Adrenal gland (tissue), 12 donors: Measurements from ENCODE around the gene SVOPL. TPM values are rescaled to one million over a fixed set of nuclear protein-coding genes. Genes with fewer than 3 reads are reported as not detected.
"Not testable (repeated sequence)": the region's sequence is repeated elsewhere in the genome, so short reads cannot be mapped to it uniquely, and the experiment has no call there.

Experiments
- DNase-seq, 7 donors: peaks; one replicate each; pipeline ENCODE4 v3.0.0-alpha.2; 2019 to 2020
- H3K27ac ChIP-seq, 5 donors: fragments of 200-600 bp; sonication (generic) in 4 of 5; 1 replicate in 3 of 5; 2 replicates in 2 of 5; pipeline versions ENCODE4 v1.5.1 to v1.8.0; 2016 to 2020; ENCODE audit warnings: mild to moderate bottlenecking in 1 of 5
- H3K27me3 ChIP-seq: fragments of 200-600 bp; 2 replicates; pipeline ENCODE4 v1.8.0; 2021
- H3K36me3 ChIP-seq, 2 donors: fragments of 200-600 bp; replicated peaks in 1 of 2; 1 replicate in 1 of 2; 2 replicates in 1 of 2; pipeline versions ENCODE4 v1.5.1 to v1.8.0; 2018 to 2022
- H3K4me1 ChIP-seq, 2 donors: fragments of 200-600 bp; replicated peaks in 1 of 2; 1 replicate in 1 of 2; 2 replicates in 1 of 2; pipeline versions ENCODE4 v1.5.1 to v1.8.0; 2018 to 2021
- H3K4me3 ChIP-seq, 4 donors: fragments of 200-600 bp; sonication (generic) in 3 of 4; one replicate each; pipeline ENCODE4 v1.5.1; 2016 to 2018
- H3K9me3 ChIP-seq, 3 donors: fragments of 200-600 bp; sonication (generic) in 1 of 3; replicated peaks in 1 of 3; 1 replicate in 2 of 3; 2 replicates in 1 of 3; pipeline versions ENCODE4 v1.5.1 to v1.8.0; 2016 to 2021
- CTCF ChIP-seq, 6 experiments: fragments of 450-650 bp in 4 of 6; fragments of 200-600 bp in 2 of 6; sonication (generic) in 1 of 6; IDR thresholded peaks; 1 replicate in 5 of 6; 2 replicates in 1 of 6; pipeline versions ENCODE4 v1.5.1 to v1.8.0; 2016 to 2021; ENCODE audit warnings: antibody characterized with exemption in 6 of 6, mild to moderate bottlenecking in 2 of 6, moderate library complexity in 1 of 6
- POLR2A ChIP-seq, 2 donors: fragments of 450-650 bp; IDR thresholded peaks; one replicate each; pipeline ENCODE4 v1.6.1; 2017; ENCODE audit warnings: antibody characterized with exemption in 2 of 2, mild to moderate bottlenecking in 2 of 2, moderate library complexity in 1 of 2
- WGBS, 4 donors: extraction: QIAGEN DNeasy Blood & Tissue Kit in 2 of 4; methylation state at CpG; one replicate each; pipeline versions ENCODE4 v1.1.5 to v1.1.7; 2013 to 2017; 5-methylcytosine and 5-hydroxymethylcytosine counted together
- intact Hi-C, 2 donors: fragments of 100-400 bp; cut with DNase I; formaldehyde crosslinking; loops; one replicate each; pipeline versions ENCODE4 v1.14.1 to v1.15.0; 2022 to 2023
- polyA plus RNA-seq, 3 donors: library from polyadenylated mRNA; stranded (reverse); fragments of 200-250 nt in 2 of 3; fragments of 350-450 nt in 1 of 3; fragmentation: Illumina TruSeq in 1 of 3; extraction: RNeasy Lipid Tissue Mini Kit (QIAGEN cat#74804) in 1 of 3; gene quantifications; one replicate each; pipeline ENCODE4 v1.2.3, GENCODE V29; 2013 to 2014
- total RNA-seq, 9 donors: library from RNA; depleted of rRNA in 4 of 9; stranded (reverse); fragments of >200 nt in 4 of 9; fragments of 120-200 nt in 1 of 9; fragmentation: NEBNext Ultra II Directional in 1 of 9; extraction: Animal tissue kit (Norgen Biotek cat#: 25700) in 1 of 9; gene quantifications; one replicate each; pipeline versions ENCODE4 v1.1.0 to v1.2.4, GENCODE V29; 2013 to 2023
- donor health status: healthy with polysubstance abuse.
- donor health status: Bipolar disorder and iron deficiency.
- donor health status: DM: yes; HTN: yes; CAD: no.
- donor health status: DM: no; HTN: no; CAD: no.
- donor health status: DM: no; HTN: no; CAD: no.
- donor health status: DM: yes; HTN: yes; CAD: no.

The SVOPL gene
- total and polyA plus RNA-seq, 12 donors = 0.54 to 4.8 (median 1.5) TPM

- no peaks in the 10 kb centered on the region for H3K27me3 ChIP-seq
- intact Hi-C loops = loop anchor here in 1 of 2 donors (5.0 to 10.0 kb wide), 2 partner anchors 275 to 578 kb away; partner anchors contain the start of gene TRIM24
- DNase-seq = no peak
- WGBS, 4 donors = 80 to 100% (median 95%) methylated on average over 1 of the region's 1 CpG
- no peaks in the 10 kb centered on the region for H3K36me3 ChIP-seq
- TF ChIP-seq POLR2A (IDR thresholded peaks at IDR 0.05) (no peak), CTCF (IDR thresholded peaks at IDR 0.05) (no peak)
- H3K9me3 ChIP-seq = no peaks in the 10 kb centered on the region
- H3K27ac ChIP-seq = no peak overlapping the region
- H3K4me1 ChIP-seq = no peaks in the 10 kb centered on the region
- no peak overlapping the region for H3K4me3 ChIP-seq
Observed at GRCh38 chr7:138739859-138740258, 38.7 kb upstream of the SVOPL start.

- DNase-seq = peak; percentile 85 to 97 (median 88)
- Histone ChIP-seq H3K4me1 (no peaks in the 10 kb centered on the region), H3K36me3 (no peaks in the 10 kb centered on the region), H3K27ac (peak overlapping the region in 1 of 5 donors; percentile 2), H3K27me3 (no peaks in the 10 kb centered on the region), H3K4me3 (peak overlapping the region in 1 of 4 donors; percentile 40), H3K9me3 (no peaks in the 10 kb centered on the region)
- no peak for TF ChIP-seq POLR2A (IDR thresholded peaks at IDR 0.05)
- peak; percentile 90 to 95 (median 93) for TF ChIP-seq CTCF (IDR thresholded peaks at IDR 0.05)
- intact Hi-C loops = loop anchor here in 1 of 2 donors (5.0 to 10.0 kb wide), 2 partner anchors 274 to 576 kb away; partner anchors contain the start of gene TRIM24
- WGBS, 4 donors = 18 to 25% (median 22%) methylated on average over 14 of the region's 14 CpGs
Observed at GRCh38 chr7:138738551-138739335, 37.6 kb upstream of the SVOPL start.

DNA sequence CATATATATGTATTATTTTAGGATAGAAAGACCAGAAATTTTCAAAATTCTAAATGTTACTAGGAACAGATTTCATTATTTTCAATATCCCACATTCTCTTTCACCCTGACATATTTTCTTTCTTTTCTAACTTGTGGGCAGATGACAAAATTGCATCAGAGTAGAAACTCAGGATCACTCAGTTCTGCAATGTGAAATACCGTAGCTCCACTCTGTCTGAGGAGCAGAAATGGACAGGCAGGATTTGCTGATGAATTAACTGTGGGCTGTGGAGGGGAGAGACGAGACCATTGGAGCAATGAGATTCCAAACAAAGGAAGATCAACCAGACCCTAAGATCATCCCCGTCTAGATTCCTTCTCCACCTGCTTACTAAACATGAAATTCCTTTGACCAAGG lies 37.0 kb upstream of the SVOPL start:
- Histone ChIP-seq H3K27me3 (no peaks in the 10 kb centered on the region), H3K9me3 (no peaks in the 10 kb centered on the region), H3K36me3 (no peaks in the 10 kb centered on the region), H3K27ac (peak overlapping the region in 1 of 5 donors; percentile 2), H3K4me3 (peak overlapping the region in 1 of 4 donors; percentile 40), H3K4me1 (no peaks in the 10 kb centered on the region)
- WGBS, 4 donors = 47 to 56% (median 49%) methylated on average over 3 of the region's 3 CpGs
- no peak for DNase-seq
- TF ChIP-seq CTCF (IDR thresholded peaks at IDR 0.05) = no peak
- intact Hi-C loops = loop anchor here in 1 of 2 donors (5.0 to 10.0 kb wide), 2 partner anchors 273 to 576 kb away; partner anchors contain the start of gene TRIM24

DNA sequence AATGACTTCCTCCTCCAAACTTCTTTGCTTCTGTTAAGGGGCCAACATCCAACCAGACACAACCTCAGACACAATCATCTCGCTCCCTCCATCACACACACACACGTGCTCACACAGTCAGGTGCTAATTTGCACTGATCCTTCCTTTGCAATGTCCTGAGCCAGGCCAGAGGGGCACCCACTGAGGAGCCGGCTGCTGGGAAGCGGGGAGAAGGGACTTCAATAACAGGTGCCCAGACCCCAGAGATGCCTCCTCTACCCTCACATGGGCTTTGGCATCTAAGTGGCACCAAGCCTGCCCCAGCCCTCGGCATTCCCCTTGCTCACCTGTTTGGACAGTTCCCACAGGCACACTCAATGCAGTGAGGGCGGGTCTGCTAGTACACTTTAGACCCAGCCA lies 34.2 kb upstream of the SVOPL start:
- no peaks in the 10 kb centered on the region for H3K4me1 ChIP-seq
- H3K27ac ChIP-seq = no peak overlapping the region
- DNase-seq = no peak
- no peaks in the 10 kb centered on the region for H3K9me3 ChIP-seq
- TF ChIP-seq CTCF (IDR thresholded peaks at IDR 0.05) (no peak), POLR2A (IDR thresholded peaks at IDR 0.05) (no peak)
- no peaks in the 10 kb centered on the region for H3K36me3 ChIP-seq
- intact Hi-C loops = loop anchor here in 1 of 2 donors (5.0 to 10.0 kb wide), 2 partner anchors 271 to 573 kb away; partner anchors contain the start of gene TRIM24
- H3K27me3 ChIP-seq = no peaks in the 10 kb centered on the region
- 77 to 89% (median 84%) methylated on average over 2 to 6 of the region's 6 CpGs for WGBS, 4 donors
- no peak overlapping the region for H3K4me3 ChIP-seq

GRCh38 chr7:138731733-138732132 lies 30.6 kb upstream of the SVOPL start:
- intact Hi-C loops = loop anchor here in 1 of 2 donors (10.0 kb wide), 1 partner anchor 267 kb away; the partner anchor contains the start of gene TRIM24
- DNase-seq, H3K27ac ChIP-seq, H3K9me3 ChIP-seq, H3K4me3 ChIP-seq, H3K4me1 ChIP-seq, H3K27me3 ChIP-seq, H3K36me3 ChIP-seq: not testable (repeated sequence)
- 91 to 97% (median 94%) methylated on average over 5 of the region's 5 CpGs for WGBS, 4 donors
